Smooth muscle cell (in vitro differentiated cells): Measurements from ENCODE around the gene MYL7. TPM values are rescaled to one million over a fixed set of nuclear protein-coding genes. Genes with fewer than 3 reads are reported as not detected.
"Not testable (repeated sequence)": the region's sequence is repeated elsewhere in the genome, so short reads cannot be mapped to it uniquely, and the experiment has no call there.

ENCODE experiments used
- DNase-seq: peaks from one replicate; lab custom pipeline; 2025; ENCODE audit not compliant: unreplicated experiment; lab: John Stamatoyannopoulos, UW
- H2AFZ ChIP-seq: fragments of 200-600 bp; sonication (generic); 2 replicates; pipeline ENCODE4 v1.6.0; 2016; ENCODE audit warnings: antibody characterized with exemption, low read depth, mild to moderate bottlenecking
- H3F3A ChIP-seq: fragments of 200-600 bp; sonication (generic); 2 replicates; pipeline ENCODE4 v1.6.0; 2017; ENCODE audit warnings: antibody characterized with exemption, low read depth
- H3K27ac ChIP-seq: fragments of 200-600 bp; sonication (generic); 2 replicates; pipeline ENCODE4 v1.5.1; 2016; ENCODE audit warnings: low read depth, mild to moderate bottlenecking
- H3K27me3 ChIP-seq: fragments of 200-600 bp; sonication (generic); 2 replicates; pipeline ENCODE4 v1.6.1; 2016; ENCODE audit warnings: low read depth, mild to moderate bottlenecking
- H3K36me3 ChIP-seq: fragments of 200-600 bp; sonication (generic); 2 replicates; pipeline ENCODE4 v1.5.1; 2016; ENCODE audit warnings: low read depth
- H3K4me1 ChIP-seq: fragments of 200-600 bp; sonication (generic); 2 replicates; pipeline ENCODE4 v1.5.1; 2016; ENCODE audit warnings: low read depth
- H3K4me2 ChIP-seq: fragments of 200-600 bp; sonication (generic); 2 replicates; pipeline ENCODE4 v1.6.0; 2016; ENCODE audit warnings: mild to moderate bottlenecking
- H3K4me3 ChIP-seq: fragments of 200-600 bp; sonication (generic); 2 replicates; pipeline ENCODE4 v1.5.1; 2016; ENCODE audit warnings: mild to moderate bottlenecking
- H3K79me2 ChIP-seq: fragments of 200-600 bp; sonication (generic); 2 replicates; pipeline ENCODE4 v1.6.0; 2016; ENCODE audit warnings: low read depth, mild to moderate bottlenecking
- H3K9ac ChIP-seq: fragments of 200-600 bp; sonication (generic); 2 replicates; pipeline ENCODE4 v1.6.0; 2016; ENCODE audit warnings: low read depth
- H3K9me3 ChIP-seq: fragments of 200-600 bp; sonication (generic); replicated peaks from 2 replicates; pipeline ENCODE4 v1.5.1; 2016; ENCODE audit warnings: low read depth
- H4K20me1 ChIP-seq: fragments of 200-600 bp; sonication (generic); 2 replicates; pipeline ENCODE4 v1.6.0; 2016; ENCODE audit warnings: low read depth
- WGBS: methylation state at CpG from one replicate; pipeline ENCODE4 v1.1.7; 2016; ENCODE audit warnings: low lambda C conversion rate; 5-methylcytosine and 5-hydroxymethylcytosine counted together
- polyA plus RNA-seq: library from polyadenylated mRNA; unstranded; fragments of >200 nt; fragmentation: Nextera tagmentation; extraction: Ambion mirVana; gene quantifications from 2 replicates; pipeline ENCODE4 v1.2.1, GENCODE V29; 2016
- total RNA-seq: library from RNA; depleted of rRNA; stranded (reverse); fragments of >200 nt; gene quantifications from 2 replicates; pipeline ENCODE4 v1.2.3, GENCODE V29; 2014
- TF ChIP-seq, protein P1 (sequence below): fragments of 200-600 bp; sonication (generic); IDR thresholded peaks from 2 replicates; pipeline ENCODE4 v1.5.1; 2017; ENCODE audit warnings: borderline replicate concordance, mild to moderate bottlenecking, antibody characterized with exemption; ENCODE audit not compliant: insufficient read depth, poor library complexity, severe bottlenecking

Gene MYL7
- total and polyA plus RNA-seq, 2 experiments from 2014 or later, result 35.8 to 95.1 TPM

DNA sequence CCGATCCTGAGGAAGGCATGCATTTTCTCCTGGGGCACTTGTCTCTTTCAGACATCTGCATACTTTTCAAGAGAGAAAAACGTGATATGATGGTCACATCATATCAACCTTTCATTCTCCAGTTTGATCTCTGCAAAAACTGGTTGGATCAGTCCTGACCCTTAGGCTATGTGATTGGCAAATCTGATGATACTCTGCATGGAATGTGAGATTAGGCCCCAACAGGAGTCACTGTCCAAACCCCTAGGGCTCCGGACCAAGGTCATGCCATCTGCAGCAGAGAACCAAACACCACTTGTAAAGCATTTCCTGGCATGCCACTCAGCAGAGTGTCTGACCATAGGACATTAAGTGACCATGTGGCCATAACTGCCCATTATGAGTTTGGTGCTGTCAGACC is 39.5 kb upstream of the MYL7 start:
- H3K4me1 ChIP-seq, result peaks cover 22% of the 10 kb centered on the region
- no peak overlapping the region for H2AFZ ChIP-seq
- DNase-seq, result no peak
- no peak overlapping the region for H3K4me2 ChIP-seq
- no peak overlapping the region for H3K27ac ChIP-seq
- 73% methylated on average over 3 of the region's 3 CpGs for WGBS
- H3K9ac ChIP-seq, result no peak overlapping the region
- TF ChIP-seq, protein P1, sequence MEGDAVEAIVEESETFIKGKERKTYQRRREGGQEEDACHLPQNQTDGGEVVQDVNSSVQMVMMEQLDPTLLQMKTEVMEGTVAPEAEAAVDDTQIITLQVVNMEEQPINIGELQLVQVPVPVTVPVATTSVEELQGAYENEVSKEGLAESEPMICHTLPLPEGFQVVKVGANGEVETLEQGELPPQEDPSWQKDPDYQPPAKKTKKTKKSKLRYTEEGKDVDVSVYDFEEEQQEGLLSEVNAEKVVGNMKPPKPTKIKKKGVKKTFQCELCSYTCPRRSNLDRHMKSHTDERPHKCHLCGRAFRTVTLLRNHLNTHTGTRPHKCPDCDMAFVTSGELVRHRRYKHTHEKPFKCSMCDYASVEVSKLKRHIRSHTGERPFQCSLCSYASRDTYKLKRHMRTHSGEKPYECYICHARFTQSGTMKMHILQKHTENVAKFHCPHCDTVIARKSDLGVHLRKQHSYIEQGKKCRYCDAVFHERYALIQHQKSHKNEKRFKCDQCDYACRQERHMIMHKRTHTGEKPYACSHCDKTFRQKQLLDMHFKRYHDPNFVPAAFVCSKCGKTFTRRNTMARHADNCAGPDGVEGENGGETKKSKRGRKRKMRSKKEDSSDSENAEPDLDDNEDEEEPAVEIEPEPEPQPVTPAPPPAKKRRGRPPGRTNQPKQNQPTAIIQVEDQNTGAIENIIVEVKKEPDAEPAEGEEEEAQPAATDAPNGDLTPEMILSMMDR, result no peak
- H3K4me3 ChIP-seq, result no peak overlapping the region
- H3K79me2 ChIP-seq, result no peaks in the 10 kb centered on the region
- H3K36me3 ChIP-seq, result no peaks in the 10 kb centered on the region
- no peaks in the 10 kb centered on the region for H3K9me3 ChIP-seq
- no peaks in the 10 kb centered on the region for H4K20me1 ChIP-seq
- no peaks in the 10 kb centered on the region for H3K27me3 ChIP-seq
- no peaks in the 10 kb centered on the region for H3F3A ChIP-seq

DNA sequence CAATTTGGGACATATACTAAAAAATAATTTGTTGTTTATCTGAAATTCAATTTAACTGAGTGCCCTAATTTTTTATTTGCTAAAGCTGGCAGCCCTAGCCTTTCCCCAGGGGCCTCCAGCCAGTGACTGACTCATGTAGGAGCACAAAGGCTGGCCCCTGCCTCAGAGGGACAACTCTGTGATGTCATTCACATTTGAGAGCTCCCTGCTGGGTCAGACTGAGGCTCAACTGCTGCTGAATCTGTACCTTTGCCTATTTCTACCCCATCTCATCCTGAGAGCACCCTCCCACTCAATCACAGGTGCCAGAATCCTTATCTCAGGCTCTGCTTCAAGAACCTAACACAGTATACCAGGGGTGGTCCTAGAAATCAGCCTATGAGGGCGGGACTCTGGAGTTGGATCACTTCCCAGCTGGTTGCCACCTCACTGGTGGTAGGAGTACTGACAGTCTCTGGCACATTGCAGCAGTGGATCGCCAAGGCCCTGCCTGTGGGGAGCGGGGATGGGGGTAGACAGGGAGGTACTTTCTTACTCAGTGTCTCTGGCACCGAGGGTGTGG is 36.5 kb upstream of the MYL7 start:
- H4K20me1 ChIP-seq, result no peaks in the 10 kb centered on the region
- peak overlapping the region; percentile 68 for H3K27ac ChIP-seq
- H3K4me2 ChIP-seq, result peak overlapping the region; percentile 60
- WGBS, result 74% methylated on average over 4 of the region's 4 CpGs
- no peaks in the 10 kb centered on the region for H3K36me3 ChIP-seq
- H3K9ac ChIP-seq, result no peak overlapping the region
- no peaks in the 10 kb centered on the region for H3K9me3 ChIP-seq
- no peaks in the 10 kb centered on the region for H3K27me3 ChIP-seq
- H2AFZ ChIP-seq, result peak overlapping the region; percentile 74
- H3K4me1 ChIP-seq, result peaks cover 8% of the 10 kb centered on the region
- DNase-seq, result no peak
- H3K4me3 ChIP-seq, result no peak overlapping the region
- no peaks in the 10 kb centered on the region for H3F3A ChIP-seq
- TF ChIP-seq, protein P1, result no peak
- H3K79me2 ChIP-seq, result no peaks in the 10 kb centered on the region

DNA sequence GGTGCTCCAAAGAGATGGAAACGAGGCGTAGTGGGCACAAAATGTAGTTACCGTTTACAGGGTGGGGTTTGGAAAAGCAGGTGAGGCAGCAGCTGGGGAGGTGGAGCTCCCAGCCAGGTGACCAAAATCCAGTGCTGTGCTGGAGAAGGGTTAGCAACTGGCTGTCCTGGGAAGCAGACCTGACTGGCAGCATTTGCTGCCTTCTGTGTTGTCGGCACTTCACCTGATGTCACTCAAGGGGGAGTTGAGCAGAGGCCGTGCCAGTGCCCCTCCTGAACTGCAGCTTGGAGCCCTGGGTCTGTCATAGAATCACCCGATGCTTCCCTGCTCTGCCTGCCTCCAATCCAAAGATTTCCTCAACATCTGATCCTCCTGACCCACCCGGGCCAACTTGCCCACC is 35.4 kb upstream of the MYL7 start:
- no peak for DNase-seq
- H3K27ac ChIP-seq, result no peak overlapping the region
- no peak overlapping the region for H2AFZ ChIP-seq
- H3K4me3 ChIP-seq, result no peak overlapping the region
- TF ChIP-seq, protein P1, result no peak
- no peaks in the 10 kb centered on the region for H3K27me3 ChIP-seq
- H3F3A ChIP-seq, result no peaks in the 10 kb centered on the region
- peaks cover 8% of the 10 kb centered on the region for H3K4me1 ChIP-seq
- no peak overlapping the region for H3K4me2 ChIP-seq
- H4K20me1 ChIP-seq, result no peaks in the 10 kb centered on the region
- no peak overlapping the region for H3K9ac ChIP-seq
- 67% methylated on average over 7 of the region's 7 CpGs for WGBS
- no peaks in the 10 kb centered on the region for H3K79me2 ChIP-seq
- H3K36me3 ChIP-seq, result no peaks in the 10 kb centered on the region
- H3K9me3 ChIP-seq, result no peaks in the 10 kb centered on the region

DNA sequence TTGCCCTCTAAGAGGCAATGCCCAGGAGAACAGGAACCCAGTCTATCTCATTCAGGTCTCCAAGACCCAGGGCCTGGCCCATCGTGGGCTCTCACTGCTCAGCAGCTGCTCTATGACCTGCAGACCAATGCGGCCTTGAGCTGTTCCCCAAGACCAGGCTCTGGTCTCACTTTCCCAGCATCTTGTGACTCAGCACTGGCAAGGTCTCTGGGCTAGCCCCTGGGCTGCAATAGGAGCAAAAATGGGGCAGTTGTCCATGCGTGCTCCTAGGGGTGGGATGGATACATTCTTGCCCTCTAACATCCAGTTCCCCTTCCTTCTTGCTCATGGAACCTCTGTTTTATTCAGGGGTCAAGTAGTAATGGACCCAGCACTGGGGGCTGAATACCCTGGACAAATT is 34.6 kb upstream of the MYL7 start:
- no peaks in the 10 kb centered on the region for H3K27me3 ChIP-seq
- peaks cover 8% of the 10 kb centered on the region for H3K4me1 ChIP-seq
- H3K9ac ChIP-seq, result no peak overlapping the region
- no peaks in the 10 kb centered on the region for H3K79me2 ChIP-seq
- TF ChIP-seq, protein P1, result no peak
- 83% methylated on average over 3 of the region's 3 CpGs for WGBS
- H3K4me3 ChIP-seq, result no peak overlapping the region
- H3F3A ChIP-seq, result no peaks in the 10 kb centered on the region
- no peak for DNase-seq
- no peaks in the 10 kb centered on the region for H4K20me1 ChIP-seq
- no peak overlapping the region for H2AFZ ChIP-seq
- no peak overlapping the region for H3K4me2 ChIP-seq
- H3K27ac ChIP-seq, result no peak overlapping the region
- H3K9me3 ChIP-seq, result no peaks in the 10 kb centered on the region
- no peaks in the 10 kb centered on the region for H3K36me3 ChIP-seq

DNA sequence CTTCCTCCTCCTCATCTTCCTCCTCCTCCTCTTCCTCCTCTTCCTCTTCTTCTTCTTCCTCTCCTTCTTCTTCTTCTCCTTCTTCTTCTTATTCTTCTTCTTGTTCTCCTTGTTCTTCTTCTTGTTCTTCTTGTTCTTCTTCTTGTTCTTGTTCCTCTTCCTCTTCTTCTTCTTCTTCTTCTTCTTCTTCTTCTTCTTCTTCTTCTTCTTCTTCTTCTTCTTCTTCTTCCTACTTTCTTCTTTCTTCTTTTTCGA is 33.5 kb upstream of the MYL7 start:
- not testable (repeated sequence) for H3K4me3 ChIP-seq, H3K4me2 ChIP-seq, H3K79me2 ChIP-seq, H4K20me1 ChIP-seq, H2AFZ ChIP-seq, DNase-seq, H3K36me3 ChIP-seq, H3K4me1 ChIP-seq, H3F3A ChIP-seq, H3K27me3 ChIP-seq, H3K9me3 ChIP-seq, H3K27ac ChIP-seq, H3K9ac ChIP-seq
- 71% methylated on average over 1 of the region's 1 CpG for WGBS
